GM18517 (cell line): ENCODE data around the gene IL32.

Experiments used
- ATAC-seq: cut with Tn5 transposase; IDR thresholded peaks from one replicate; pipeline ENCODE4 v1.9.1; 2021; ENCODE audit warnings: mild to moderate bottlenecking, moderate library complexity; ENCODE audit not compliant: unreplicated experiment

IL32 gene, protein sequence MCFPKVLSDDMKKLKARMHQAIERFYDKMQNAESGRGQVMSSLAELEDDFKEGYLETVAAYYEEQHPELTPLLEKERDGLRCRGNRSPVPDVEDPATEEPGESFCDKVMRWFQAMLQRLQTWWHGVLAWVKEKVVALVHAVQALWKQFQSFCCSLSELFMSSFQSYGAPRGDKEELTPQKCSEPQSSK

DNA sequence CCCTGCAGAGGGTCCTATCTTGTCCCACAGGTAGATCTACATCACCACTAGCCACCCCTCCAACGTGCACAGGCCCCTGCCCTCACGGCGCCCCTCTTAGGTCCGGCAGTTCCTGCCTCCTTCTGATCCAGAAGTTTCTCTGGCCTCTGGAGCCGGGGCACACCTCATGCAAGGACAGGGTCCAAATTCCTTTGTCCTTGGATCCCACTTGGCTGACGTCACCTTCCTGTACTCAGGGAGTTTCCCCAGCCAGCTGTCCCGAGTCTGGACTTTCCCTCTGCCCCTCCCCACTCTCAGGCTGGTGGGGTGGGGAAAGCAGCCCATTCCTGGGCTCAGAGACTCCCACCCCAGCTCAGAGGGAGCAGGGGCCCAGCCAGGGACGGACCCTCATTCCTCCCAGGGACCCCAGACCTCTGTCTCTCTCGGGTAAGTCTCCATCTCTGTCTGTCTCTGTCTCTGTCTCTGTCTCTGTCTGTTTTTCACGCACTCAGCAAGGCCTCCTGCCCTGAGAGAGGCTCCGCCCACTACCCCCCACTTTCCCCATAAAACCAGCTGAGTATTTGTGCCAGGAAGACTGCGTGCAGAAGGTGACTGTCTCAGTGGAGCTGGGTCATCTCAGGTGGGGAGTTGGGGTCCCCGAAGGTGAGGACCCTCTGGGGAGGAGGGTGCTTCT, at the start of gene IL32:
Gene IL32 (plus strand): TSS at position 572 of the 673 bp plus-strand sequence. CDS start 172 bp downstream, outside the sequence.
- no peak for ATAC-seq

DNA sequence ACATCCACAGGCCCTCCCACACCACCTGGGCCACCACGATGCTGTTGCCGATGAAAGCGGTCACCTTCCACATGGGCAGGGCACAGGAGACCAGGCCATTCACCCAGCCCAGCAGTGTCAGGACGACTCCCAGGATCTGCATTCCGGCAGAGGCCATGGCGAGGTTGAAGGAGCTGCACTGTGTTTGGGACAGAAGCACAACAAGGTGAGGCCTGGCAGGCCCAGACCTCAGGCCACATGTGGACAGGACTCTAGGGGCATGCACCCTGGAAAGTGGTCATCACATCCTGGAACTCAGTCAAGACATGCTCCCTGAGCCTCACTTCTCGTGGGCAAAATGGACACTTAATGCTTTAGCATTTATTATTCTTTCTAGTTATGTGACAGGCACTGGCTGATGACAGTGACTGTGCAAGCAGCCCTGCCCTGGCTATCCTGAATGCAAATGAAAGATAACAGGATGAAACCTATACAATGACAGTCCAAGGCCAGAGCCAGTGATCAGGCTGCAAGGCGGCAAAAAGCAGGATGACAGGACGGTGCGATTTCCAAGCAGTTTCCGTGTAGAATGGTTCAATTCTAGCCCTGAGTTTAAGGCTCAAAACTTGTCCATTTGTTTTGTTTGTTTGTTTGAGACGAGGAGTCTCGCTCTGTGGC, 49.4 kb upstream of the IL32 start:
- ATAC-seq = no peak

DNA sequence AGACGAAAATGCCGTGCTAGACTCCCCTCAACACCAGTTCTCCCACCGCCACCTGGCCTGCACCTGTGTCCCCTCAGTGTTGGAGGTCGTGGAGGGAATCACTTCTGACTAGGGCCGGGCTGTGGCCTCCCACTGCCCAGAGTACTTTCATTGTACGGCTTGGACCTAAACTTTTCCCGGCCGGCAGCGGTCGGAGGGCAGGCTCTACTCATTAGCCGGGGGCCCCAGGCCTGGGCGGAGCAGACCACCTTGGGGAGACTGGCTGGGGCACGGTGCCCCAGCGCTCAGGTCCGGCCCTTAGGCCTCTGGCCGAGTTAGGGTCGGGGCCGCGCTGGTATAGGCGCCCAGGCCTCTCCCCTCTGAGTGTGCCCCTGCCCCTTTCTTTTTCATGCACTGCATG, 48.1 kb upstream of the IL32 start:
- no peak for ATAC-seq

DNA sequence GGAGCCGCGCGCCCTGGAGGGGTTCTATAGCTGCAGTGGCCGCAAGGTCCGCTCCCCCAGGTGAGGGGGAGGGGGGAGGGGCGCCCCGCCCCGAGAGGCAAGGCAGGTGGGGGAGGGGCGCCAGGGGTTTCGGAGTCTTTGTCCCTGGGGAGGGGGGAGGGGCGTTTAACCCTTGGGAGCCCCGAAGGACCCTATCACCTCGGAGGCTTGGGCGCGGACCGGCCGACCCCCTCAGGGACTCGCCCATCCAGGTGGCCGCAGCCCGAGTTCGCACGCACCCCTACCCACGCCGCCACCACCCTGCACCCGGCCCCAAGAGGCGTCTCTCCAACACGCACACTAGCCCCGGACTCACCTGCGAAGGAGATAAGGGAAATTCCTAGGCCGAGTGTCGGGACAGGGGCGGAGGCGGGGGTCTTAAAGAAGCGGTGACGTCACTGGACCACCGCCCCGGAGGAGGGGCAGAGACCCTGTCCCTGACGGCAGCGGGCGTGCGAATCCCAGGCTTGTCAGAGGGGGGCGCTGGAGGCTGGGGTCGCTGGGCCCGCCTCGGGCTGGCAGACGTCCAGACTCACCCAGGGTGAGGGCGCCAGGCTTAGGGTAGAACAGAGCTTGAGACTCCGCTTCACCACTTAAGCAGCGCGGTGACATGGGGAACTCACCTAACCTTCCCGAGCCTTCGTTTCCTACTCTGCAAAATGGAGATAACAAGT, 47.5 kb upstream of the IL32 start, which contains the start of gene CLDN6:
Gene CLDN6 (minus strand): TSS at position 390 of the 713 bp plus-strand sequence. CDS start 2,162 bp downstream, outside the sequence.
- no peak for ATAC-seq

GRCh38 chr16:3019594-3020246, 45.7 kb upstream of the IL32 start:
- ATAC-seq = no peak

GRCh38 chr16:3020247-3020603, 45.2 kb upstream of the IL32 start, which contains the start of gene TNFRSF12A:
TSS of gene TNFRSF12A (plus strand) at chr16:3020368. CDS start at chr16:3020398, 30 bp downstream.
- ATAC-seq = no peak

DNA sequence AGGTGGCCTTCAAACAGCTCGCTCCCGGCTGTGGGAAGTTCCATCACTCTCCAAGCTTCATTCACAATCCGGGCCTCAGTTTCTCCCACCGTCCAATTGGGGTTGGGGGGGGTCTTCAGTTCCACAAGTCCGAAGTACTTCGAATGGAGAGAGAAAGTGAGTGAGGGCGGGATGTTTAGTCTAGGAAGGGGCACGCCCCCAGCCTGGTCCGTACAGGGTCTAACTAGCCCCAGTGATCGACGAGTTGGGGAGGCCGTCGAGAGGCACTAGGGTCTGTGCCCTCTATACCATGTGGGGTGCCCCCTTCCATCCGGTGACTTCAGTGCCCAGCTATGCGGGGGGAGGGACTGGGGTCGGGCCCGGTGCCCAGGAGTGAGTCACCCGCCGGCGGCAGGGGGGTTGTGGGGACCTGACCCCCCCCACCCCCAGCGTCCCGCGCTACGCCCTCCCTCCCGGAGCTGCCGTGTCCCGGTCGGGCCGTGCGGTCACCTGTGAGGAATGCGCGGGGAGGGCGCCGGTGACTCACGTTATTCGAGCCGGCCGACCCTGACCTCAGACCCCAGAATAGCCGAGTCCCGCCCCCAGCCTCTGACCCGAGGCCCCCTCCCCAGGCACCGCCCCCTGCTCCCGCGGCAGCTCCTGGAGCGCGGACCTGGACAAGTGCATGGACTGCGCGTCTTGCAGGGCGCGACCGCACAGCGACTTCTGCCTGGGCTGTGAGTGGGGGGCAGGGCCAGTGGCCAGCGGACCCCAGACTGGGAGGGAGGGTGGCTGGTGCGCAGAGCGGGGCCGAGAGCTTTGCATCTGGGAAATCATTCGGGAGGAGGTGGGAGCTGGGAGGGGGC, 44.6 kb upstream of the IL32 start:
- ATAC-seq = no peak

DNA sequence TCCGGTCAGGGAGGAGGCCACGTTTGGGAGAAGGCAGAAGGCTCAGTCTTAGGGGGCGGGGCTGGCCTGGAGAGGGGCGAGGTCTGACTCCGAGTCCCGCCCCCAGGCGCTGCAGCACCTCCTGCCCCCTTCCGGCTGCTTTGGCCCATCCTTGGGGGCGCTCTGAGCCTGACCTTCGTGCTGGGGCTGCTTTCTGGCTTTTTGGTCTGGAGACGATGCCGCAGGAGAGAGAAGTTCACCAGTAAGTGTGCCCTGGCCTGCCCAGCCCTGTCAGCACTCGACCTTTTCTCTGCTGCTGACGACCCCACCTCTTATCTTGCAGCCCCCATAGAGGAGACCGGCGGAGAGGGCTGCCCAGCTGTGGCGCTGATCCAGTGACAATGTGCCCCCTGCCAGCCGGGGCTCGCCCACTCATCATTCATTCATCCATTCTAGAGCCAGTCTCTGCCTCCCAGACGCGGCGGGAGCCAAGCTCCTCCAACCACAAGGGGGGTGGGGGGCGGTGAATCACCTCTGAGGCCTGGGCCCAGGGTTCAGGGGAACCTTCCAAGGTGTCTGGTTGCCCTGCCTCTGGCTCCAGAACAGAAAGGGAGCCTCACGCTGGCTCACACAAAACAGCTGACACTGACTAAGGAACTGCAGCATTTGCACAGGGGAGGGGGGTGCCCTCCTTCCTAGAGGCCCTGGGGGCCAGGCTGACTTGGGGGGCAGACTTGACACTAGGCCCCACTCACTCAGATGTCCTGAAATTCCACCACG, 43.8 kb upstream of the IL32 start:
- ATAC-seq = no peak

- no peak for ATAC-seq
Measured at GRCh38 chr16:3022208-3022683, 43.2 kb upstream of the IL32 start.

DNA sequence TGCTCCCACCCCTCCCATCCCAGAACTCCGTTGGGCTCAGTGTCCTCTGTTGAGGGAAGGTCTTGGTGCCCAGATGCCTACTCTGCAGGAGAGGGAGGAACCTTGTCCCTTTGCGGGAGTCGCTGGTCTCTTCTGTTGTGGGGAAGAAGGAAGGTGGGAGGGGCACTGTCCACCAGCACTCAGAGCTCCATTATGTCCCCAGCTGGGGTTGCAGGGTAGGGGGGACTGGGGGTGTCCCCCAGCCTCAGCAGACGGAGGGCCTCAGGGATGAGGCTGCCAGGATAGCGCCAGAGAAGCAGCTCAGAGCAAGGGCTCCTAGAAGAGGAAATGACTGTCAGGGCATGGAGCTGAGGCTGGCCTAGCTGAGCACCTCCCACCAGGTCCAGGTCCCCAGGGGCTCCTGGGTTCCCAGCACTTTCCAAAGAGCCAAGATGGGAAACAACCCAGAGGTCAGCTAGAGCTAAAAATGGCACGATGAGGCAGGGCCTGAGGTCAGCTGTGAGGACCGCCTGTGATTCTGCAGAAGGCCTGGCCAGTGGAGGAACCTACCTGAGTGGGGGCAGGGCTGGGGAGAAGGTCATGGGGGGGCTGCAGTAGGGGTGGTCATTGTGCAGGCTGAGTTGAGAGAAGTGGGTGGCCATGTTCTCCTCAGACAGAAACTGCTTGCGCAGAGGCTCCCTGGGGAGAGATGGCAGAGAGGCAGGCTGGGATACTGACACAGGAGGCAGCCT, 42.6 kb upstream of the IL32 start:
- ATAC-seq = no peak

DNA sequence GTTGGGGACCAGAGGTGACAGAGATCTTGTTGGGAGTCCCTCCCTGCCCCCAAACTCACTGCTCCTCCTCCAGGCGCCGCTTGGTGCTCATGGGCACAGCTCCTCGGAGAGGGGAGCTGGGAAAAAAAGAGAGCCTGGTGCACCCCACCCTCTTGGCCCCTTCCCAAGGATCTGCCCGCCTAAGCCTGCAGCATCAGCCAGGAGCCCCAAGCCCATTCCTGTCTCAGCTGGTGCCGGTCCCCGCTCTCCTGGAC, 42.1 kb upstream of the IL32 start:
- no peak for ATAC-seq

DNA sequence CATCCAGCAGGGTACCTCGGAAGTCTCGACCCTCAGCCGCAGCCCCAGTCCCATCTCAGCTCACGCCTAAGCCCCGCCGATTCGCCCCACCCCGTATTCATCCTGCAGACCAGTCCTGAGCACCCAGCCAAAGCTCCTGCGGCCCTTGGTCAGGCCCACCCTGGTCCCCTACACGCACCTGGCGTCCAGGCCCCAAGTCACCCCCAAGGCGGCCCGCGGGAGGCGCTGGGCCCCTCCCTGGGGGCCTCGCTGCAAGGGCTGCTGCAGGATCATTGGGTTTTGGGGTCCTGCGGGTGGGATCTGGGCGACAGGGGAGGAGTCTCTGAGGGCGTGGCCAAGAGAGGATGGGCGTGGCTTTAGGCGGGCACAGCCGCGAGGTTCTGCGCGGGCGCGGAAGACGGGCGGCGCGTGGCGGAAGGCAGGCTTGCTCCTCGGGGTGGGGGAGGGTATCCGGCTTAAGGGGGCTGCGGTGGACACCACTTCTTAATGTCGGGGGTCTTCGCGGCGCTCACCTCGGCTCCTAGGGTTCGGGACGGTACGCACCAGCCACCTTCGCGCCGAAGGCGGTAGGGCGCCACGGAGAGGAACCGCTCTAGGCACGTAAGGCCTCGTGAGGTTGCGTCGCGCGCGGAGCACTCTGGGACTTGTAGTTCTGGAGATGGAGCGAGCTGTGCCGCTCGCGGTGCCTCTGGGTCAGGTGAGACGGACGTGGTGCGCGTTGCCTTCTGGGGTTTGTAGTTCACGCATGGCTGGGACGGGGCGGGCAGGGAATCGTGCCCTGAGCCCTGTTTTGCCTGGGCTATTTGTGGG, 41.6 kb upstream of the IL32 start, which contains the start of the genes HCFC1R1 and THOC6:
Gene HCFC1R1 (minus strand): TSS at position 274 of the 810 bp plus-strand sequence. CDS start 1 bp downstream, at position 273.
Gene THOC6 (plus strand): TSS at position 367 of the 810 bp plus-strand sequence. CDS start 292 bp downstream, at position 659.
- ATAC-seq = peak; percentile 64

GRCh38 chr16:3025032-3026002, 40.1 kb upstream of the IL32 start:
- no peak for ATAC-seq

DNA sequence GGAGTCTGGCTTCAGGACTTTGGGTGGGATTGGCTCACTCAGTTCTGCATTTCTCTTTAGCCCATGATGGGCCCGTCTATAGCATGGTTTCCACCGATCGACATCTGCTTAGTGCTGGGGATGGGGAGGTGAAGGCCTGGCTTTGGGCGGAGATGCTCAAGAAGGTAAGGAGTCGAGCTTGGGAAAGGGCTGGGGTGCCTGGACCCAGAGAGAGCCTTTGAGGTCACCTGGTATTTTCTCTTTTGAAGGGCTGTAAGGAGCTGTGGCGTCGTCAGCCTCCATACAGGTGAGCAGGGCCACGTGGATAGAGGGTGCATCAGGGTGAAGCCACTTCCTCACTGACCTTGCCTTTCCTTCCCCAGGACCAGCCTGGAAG, 39.4 kb upstream of the IL32 start:
- ATAC-seq = no peak

DNA sequence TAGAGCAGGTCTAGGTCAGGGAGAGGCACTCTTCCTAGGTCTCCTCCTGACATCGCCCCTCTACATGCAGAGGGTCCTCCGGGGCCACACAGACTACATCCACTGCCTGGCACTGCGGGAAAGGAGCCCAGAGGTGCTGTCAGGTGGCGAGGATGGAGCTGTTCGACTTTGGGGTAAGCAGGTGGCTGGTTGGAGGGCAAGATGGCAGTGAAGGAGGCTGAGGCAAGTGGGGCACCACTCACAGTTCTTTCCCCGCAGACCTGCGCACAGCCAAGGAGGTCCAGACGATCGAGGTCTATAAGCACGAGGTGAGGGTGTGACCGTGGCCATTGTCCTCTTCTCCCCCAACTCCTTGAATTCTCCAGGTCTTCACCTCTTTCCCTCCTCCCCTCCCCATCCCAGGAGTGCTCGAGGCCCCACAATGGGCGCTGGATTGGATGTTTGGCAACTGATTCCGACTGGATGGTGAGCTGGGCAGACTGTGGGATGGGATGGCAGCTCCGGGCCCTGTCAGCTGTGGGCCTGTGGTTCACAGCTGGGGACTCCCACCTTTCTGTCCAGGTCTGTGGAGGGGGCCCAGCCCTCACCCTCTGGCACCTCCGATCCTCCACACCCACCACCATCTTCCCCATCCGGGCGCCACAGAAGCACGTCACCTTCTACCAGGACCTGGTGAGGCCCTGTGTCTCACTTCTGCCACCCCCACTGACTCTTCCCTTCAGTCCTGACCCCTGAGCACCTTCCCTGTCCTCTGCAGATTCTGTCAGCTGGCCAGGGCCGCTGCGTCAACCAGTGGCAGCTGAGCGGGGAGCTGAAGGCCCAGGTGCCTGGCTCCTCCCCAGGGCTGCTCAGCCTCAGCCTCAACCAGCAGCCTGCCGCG, 38.6 kb upstream of the IL32 start:
- ATAC-seq = no peak

DNA sequence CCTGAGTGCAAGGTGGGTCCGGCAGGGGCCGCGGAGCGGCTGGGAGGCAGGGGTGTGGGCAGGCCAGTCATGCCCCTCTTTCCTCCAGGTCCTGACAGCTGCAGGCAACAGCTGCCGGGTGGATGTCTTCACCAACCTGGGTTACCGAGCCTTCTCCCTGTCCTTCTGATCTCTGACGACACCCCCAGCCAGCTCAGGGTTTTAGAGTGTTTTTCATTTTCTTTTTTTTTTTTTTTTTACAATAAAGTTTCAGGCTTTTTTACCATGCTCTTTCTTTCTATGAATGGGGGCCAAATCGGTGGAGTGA, 38.0 kb upstream of the IL32 start:
- no peak for ATAC-seq
